Stimulated activated CD8-positive, alpha-beta memory T cell treated with anti-CD3 and anti-CD28 coated beads, Interleukin-4, amount 100 ng/mL, for 1 hour (primary cell): Measurements from ENCODE around the gene PDE11A.

Experiments
- DNase-seq, 2 donors: peaks; one replicate each; pipeline ENCODE4 v3.0.0-alpha.2; 2020; ENCODE audit warnings: low read depth in 2 of 2, low spot score in 1 of 2

Gene PDE11A

DNA sequence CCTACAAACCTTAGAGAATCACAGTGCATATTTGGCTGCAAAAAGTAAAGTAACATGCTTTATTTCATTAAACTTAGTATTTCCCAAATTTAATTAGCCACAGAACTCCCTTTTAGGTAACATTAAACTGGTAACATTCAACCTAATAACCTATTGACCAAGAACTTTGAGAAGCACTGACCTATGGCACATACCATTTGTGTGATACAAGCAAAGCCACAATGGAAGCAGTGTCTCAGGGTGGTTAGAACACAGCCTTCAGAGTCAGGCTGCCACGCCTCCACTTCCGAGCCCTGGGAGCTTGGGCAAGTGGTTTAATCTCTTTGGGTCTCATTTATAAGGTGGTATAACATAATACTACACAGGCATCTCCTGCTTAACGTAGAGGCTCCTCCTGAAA is 301.4 kb downstream of the PDE11A start:
- no peak for DNase-seq

DNA sequence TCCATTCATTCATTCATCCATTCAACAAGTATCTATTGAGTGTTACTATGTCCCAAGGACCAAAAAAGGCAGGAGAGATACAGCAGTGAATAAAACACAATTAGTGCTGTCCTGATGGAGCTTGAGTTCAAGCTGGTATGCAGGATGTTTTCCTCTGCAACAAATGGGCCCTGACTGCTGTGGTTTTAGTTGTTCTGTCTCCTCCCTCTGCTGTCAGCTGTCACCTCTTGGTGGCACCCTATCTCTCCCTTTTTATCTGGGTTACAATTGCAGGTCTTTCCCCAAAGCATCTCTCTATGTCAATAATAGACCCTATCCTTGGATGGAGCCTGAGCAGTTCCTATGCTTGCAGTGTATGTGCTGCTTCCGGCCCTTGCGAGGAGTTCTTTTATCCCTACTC is 304.8 kb downstream of the PDE11A start:
- no peak for DNase-seq

DNA sequence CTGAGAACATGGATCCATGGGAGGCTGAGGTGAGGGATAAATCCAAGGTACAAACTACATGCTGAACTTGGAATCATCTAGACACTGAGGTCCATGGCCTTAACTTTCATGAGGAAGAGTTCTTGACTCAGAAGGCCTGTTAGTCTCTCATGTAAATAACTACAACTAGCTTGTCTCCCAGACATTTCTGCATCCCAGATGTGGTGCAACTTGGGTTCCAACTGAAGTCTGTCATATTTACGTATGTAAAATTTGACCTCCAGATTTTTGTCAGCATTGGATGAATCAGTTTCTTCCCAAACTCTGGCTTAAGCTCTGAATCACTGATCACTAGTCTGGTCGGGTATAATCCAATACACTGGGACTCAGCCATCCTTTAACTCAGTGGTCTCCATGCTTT is 306.9 kb downstream of the PDE11A start:
- DNase-seq: no peak

DNA sequence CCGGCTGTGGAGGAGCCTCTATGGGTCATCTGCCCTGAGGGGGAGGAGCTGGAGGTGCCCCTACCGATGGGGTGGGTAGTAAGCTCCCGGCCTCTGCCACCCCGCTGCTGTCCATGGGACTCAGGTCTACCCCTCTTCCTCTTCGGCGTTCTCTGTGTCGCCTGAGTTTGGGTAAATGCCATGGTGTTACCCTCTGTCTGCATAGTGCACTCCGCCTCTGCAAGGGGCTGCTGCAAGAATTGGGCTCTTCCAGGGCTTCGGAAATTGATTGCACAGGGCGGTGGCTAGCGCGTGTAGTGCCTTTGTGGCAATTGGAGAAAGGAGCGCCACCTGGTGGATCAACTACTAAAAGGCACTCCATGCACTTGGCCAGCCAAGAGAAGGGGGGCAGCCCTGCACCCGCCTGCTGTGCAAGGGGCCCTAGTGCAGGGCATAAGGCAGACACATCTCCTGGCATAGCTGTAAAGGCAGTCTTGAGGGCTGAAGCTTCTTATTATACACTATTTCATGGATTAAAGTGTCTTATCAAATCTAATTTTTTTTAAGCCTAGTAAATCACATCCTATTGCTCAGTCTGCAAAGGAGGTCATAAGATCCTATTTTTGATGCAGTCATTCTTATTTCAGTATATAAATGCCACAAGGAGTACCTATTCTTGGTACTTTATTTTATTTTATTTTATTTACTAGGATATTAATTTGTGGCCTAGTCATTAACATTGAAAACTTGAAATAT is 308.9 kb downstream of the PDE11A start:
- peak; percentile 47 to 55 for DNase-seq

DNA sequence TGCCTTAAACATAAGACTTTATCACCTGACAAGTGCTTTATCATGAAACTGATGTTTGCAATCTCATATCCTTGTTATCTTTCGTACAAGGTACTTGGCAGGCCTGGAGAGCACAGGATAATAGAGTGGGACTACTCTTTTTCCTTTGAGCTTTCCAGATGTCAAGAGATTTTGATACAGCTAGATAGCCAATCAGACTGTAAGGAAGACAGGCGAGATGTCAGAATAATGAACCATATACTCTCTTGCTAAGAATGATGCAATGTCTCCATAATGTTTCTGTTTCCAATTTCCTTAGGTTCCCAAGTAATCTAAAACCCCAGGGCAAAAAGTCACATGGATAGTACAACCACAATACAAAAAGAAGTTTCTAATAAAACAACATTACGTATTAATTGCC is 313.1 kb downstream of the PDE11A start:
- no peak for DNase-seq

DNA sequence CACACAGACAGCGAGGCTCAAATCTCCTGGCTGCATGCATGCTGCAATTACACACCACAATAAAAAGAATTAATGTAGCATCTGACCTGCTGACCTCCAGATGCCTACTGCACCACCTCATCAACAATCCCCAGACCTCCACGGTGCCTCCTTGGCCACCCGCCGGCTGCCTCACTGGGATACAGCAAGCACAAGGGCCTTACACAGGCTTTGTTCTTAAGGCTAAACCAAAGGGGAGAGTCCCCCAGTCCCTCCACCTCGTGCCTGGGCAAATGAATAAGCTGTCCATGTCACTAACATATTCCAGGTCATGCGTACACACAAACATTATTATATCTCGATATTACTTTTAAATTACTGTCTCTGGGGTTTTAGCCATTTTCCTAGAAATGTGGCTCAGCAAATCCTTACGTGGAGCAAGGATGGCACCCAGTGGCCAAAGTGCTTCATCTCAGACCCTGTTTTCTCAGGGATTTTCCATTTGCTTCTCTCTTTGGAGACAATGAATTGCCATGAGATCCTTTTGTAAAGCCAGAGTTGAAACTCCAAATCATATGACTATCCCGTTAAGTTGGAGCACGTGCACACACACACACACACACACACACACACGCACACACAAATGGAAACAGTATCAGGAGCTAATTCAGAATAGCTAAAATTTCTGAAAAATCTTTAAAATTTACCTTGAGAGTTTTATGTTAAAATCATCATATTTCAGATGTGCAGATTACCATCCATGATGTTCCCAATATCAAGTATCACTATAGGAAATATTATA is 313.8 kb downstream of the PDE11A start:
- DNase-seq: no peak

DNA sequence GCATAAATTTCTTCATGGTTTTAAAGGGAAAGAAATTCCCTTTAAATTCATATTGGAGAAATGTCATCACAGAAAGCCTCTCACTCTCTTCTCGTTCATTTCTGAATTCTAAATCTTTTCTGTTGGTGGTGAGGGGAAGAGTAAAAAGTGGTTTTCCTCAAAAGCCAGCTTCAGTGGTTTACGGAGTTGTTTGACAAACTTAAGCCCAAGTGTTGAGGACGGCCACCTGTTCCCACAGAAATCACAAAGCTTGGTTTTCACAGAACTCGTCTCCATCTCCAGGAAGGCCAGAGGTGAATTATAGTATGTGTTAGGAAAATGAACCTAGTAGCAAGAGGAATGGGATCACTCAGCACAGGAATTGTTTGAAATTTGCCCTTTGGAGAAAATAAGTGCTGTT is 316.2 kb downstream of the PDE11A start:
- no peak for DNase-seq

DNA sequence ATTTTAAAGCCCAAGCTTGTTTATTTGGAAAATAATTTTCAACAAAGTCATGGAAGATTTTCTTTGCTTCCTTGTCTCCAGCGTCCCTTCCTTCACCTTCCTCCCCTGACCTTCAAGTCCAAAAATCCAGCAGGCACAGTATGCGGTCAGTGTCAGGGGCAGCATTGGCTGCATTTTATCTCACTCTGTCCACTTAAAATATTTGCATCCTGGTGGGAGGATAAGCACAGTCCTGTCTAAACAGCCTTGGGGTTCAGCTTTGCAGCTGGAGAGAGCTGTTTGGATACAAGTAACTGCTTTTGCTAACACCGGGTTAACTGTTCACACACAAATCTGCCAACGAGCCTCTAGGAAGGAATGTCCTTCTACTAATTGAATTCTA is 318.1 kb downstream of the PDE11A start:
- DNase-seq: no peak

DNA sequence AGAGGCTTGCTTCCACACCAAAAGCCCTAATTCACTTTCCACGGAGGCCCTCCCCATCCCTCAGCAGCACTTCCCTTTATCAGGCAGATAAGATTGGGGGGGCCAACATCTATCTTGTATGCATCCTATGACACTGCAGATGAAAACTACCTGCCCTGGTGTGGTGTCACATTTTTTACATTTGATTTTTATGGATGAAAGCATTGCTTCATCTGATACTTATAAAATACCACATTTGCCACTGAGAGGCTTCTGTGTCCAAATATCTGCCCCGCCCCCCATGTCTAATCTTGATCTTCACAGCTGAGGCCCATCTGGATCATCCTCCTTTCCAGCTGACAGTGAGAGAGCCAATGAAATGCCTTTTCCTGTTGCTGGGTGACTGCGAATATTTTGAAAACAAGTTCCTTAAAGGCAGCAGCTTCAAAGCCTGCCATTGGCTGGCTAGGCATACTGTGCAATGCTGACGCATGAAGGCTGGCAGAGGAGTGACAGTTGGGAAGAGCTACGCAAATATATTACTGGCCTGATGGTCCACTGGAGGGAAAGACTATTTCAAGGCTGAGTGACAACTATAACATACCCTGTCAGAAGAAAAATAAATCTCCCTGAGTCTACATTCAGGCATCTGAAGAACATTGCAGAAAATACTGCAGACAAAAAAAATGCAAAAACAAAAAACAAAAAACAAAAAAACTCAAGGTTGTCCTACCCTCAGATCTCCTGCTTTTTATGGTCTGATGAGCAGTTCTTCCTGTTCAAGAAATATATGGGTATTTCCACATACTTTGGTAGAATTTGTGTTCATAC is 318.7 kb downstream of the PDE11A start:
- DNase-seq: no peak

DNA sequence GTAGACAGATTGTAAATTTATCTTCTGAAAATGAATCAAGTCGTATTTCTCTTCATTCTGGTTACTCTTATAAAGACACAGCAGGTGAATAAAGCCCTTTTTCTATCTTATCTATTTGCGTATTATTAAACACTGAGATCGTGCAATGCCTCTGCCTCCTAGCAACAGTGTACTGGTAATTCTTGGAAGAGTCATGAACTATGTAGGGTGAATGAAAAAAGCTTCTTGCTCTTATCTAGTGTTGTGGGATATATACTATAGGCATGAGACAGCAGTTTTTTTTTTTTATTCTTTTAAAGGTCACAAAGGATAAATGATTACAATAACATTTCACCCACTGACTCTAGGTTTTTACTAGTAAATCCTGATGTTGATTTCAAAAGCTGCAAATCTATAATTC is 324.2 kb downstream of the PDE11A start:
- no peak for DNase-seq

DNA sequence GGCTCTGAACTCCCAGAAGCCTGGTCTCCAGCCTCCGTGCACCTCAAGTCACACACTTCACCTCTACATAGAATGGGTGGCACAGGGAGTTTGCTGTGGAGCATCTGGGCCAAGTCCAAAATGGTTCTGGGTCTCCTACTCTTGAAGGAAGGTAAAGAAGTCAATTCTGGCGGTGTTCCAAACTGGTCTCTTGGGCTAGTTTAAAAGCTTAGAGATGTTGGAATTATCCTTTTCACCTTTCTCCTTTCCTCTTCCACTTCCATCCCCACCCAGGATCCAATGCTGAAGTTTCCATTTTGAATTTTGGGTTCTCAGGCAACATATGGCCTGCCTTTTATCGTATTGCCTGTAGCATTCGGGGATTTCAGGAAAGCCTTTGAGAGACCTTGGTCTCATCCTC is 325.2 kb downstream of the PDE11A start:
- no peak for DNase-seq

DNA sequence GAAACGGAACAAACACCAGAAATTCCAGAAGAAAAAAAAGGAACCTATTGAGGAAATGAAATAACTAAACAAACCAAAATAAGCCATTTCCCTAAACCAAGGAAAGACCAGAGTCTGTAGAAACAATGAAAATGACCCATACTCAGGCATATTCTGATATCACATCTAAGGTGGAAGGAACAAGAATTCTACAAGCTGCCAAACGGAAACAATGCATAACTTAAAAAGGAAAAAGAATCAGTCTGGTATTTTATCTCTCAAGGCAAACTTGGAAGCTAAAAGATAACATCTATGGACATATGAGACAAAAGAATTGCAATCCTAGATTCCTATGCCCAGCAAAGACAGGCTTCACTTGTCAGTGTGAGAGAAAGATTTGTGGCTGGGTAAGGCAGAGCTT is 326.2 kb downstream of the PDE11A start:
- no peak for DNase-seq

DNA sequence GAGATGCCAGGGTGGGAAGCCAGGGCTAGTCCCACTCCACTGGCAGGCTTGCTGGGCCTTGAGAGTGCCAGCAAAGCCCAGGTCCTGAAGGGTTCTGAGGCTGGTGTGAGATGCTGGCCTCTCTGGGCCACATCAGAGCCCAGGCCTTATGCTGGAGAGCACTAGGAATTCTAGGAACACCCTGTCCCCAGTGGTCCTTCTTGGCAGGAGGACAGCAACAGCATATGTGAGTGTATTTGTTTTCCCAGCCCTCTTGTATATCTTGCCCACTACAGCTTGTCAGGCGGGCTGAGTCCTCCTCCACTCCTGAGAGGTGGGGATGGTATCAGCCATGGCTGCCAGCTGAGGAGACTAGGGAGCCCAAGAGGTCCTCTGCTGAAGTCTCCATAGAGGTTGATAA is 327.0 kb downstream of the PDE11A start:
- DNase-seq: no peak

DNA sequence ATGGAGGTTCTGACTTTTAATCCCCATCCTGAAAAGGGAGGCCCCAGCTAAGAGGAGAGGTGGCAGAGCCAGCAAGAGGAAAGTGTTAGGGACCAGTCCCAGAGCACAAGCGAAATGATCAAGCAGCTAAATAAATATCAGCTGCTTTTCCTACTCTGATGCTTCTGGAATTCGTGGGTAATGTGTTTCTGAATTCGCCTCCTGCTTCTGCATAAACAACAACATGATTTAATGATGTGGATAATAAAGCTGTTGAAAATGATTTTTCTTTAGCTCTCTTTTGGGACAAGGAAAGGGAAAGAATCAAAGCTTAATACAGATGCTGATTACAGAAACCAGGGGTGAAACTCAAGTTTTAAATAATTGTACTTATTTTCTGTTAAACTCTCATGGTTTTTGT is 329.7 kb downstream of the PDE11A start:
- no peak for DNase-seq

DNA sequence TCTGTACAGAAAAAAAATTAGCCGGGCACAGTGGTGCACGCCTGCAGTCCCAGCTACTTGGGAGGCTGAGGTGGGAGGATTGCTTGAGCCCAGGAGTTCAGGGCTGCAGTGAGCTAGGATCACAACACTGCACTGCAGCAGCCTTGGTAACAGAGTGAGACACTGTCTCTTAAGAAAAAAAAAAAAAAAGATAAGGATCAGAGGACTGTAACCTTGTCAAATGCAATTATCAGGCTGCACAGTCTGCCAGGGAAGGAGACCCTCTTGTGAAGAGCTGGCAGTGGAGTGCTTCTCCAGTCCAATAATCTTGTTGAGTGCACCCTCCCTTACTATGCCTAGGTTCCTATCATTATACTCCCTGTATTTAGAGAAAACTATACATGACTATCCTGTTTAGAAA is 330.7 kb downstream of the PDE11A start:
- no peak for DNase-seq

DNA sequence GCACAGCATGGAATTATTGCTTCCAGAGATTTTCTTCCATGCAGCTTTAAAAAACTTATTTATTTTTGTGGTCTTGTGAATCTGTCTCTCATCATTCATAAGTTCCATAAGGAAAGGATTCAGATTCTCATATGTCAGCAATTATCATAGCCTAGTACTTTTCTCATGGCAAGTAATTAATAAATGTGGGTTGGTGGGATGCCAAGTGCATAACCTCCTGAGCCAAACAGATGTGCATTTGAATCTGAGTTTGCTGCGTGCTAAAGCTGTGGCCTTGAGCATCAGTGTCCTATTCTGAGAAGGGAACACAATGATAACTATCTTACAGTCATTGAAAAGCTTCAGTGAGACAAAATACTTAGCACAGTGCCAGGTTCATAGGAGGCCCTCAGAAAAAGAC is 331.9 kb downstream of the PDE11A start:
- no peak for DNase-seq

DNA sequence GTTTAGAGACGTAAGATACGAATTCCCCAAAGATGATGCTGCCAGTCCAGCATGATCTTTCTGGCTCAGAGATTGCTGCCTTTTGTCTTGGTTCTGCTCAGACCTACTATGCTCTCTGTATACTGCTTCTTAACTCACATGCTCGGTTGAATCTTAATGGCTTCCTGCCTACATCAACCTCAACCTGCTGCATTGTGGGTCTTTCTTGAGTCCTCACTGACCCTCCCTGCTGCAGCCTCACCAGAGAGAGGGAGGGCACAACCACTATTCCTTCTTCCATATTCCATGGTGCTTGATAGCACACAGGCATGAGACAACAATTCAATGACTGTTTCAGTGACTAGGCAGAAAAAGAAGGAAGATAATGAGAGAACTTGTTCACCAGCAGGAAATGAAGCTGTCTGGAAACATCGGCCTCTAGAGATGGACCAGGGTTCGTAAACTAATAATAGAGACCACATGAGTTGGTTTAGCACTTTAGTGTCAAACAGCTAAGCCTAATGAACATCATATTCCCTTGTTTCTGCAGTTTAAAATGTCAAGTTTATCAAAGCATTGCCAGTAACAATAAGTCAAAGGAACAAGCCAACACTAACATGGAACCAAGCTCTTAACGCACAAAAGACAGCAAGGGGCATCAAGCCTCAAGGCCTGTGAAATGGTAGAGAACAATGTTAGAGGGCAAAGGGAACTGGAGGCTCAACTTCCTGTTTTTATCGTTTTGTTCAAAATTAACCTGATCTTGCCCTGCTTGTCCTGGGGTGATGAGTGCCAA is 333.9 kb downstream of the PDE11A start:
- no peak for DNase-seq

DNA sequence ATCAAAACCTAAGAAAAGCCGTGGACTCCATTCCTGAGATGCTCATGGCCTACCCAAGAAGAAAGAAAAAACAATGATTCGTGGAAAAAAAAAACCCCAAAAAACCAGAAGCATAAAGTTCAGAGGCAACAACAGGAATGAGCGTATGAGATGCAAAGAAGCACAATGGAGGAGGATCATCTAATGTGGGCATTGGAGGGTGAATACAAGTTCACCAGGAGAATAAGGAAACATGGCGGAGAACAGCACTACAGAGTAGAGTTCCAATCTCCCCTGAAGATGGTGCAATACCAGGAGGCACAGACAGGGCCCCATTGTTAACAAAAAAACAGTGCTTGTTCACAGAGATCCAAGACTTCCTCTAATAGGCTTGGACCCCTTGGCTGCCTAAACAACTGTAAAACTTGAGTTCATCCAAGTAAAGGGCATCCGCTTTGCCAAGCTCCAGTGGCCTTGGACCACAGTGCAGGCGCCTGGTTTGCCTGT is 337.2 kb downstream of the PDE11A start:
- DNase-seq: no peak

DNA sequence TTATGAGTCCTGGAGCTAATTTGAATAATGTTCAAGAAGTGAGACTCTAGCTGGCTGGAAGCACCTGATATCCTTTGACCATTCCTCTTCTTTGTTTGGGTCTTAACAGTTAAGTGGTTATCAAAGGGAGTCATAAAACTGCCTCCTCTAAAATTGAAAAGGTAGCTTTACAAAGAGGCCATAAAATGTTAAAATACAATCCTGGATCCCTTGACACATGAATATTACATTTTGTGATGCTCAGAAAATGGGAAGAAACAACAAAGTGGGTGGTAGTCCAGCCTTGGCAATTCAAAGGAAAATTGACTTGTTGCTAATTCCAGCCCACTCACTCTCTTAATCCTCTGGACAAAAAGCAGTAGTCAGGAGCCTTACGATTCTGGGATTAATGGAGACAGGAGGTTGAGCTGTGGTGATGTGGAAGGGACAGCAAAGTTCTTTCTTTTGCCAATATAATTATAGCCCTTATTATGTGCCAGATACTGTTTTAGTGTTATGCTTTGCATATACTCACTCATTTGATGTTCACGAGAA is 339.2 kb downstream of the PDE11A start:
- no peak for DNase-seq

DNA sequence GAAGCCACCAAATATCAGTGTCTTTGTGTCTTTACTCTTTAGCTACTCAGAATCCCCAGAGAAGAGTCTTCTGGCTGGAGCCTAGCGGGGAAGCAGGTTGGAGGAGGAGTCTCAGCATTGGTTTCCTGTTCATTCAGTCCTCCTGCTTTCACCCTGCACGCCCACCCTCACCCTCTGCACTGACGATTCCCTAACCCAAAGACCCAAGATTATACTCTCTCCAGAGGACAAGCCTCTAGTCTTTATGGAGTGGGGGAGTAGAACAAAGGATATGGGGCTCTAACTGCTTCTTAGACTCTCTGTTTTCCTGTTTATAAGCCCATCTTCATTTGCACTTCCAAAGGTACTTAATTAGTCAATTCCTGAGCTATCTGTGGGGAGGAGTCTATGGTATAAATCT is 341.2 kb downstream of the PDE11A start:
- DNase-seq: no peak

DNA sequence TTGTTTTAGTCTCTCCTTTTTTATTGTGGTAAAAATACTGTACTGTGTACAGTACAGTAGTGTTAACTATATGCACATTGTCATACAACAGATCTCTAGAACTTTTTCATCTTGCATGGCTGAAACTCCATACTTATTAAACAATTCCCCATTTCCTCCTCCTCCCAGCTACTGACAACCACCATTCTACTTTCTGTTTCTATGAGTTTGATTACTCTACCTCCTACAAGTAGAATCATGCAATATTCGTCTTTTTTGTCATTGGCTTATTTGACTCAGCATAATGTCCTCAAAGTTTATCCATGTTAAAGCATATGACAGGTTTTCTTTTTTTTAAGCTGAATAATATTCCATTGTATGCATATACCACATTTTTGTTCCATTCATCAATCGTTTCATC is 341.8 kb downstream of the PDE11A start:
- no peak for DNase-seq
